Measurements from ENCODE around the gene ELF4.

The ELF4 gene

DNA sequence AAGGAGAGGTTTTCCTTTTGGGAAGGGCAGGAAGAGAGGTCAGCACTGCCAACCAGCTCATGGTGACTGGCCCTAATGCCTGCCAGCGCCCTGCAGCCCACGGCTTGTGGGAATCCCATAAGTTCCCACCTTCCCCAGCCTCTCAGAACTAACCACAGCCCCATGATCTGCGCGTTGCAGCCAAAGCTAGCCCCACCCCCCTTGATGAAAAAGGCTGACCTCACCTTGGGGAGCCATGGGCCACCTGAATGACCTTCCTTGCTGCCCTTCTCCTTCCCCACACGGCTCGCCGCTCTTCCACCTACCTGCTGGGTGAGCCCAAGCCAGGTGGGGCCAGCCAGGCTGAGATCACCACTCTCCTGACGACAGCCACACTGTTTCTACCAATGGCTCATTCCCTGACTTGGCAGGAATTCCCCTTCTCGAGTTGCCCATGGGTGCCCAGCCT lies 3.9 kb upstream of the ELF4 start:
- DNase-seq = no peak

- DNase-seq = no peak
Measured at GRCh38 chrX:130111220-130112154, 1.2 kb upstream of the ELF4 start.

DNA sequence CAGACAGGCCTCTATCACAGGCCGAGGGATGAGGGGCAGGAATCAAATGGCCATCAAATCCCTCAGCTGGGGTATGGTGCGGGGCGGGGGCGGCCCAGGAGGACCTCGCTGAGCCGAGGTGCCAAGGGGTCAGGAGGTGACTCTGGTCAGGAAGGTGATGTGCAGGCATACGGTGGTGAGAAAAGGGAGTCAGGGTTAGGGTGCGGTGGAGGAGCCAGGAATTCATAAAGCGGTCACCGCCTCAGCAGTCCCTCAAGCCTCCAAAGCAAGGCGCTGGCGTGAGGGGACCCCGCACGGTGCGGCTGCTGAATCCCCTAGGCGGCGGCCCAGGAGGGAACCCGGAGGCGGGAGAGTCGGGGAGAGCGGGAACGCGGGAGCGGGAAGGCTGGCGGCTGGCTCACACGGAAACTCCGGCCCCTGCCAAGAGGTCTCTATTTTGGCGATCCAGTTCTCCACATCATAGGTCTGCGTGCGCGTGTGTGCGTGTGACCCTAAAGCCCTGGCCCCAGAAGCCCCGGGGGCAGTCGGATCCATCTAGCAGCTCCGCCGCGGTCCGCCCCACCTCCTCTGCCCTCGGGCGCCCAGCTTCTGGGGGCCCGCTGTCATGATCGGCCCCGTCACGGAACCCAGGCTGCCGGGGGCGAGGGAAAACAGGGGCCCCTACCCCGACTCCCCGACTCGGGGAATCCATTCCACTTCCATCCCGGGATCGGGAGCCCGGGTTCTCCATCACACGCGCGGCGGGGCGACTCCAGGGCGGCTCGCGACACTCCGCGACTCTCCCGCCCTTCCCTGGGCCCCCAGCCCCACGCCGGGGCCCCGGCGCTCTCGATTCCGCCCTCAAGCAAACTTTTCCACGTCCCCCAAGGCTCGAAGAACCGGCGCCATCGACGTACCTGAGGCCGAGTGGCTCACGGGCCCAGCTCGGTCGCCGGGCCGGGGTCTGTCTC lies 593 bp downstream of the ELF4 start:
- DNase-seq = no peak

GRCh38 chrX:130108647-130109428 lies 1.5 kb downstream of the ELF4 start:
- no peak for DNase-seq

- DNase-seq = no peak
Measured at GRCh38 chrX:130106071-130106470, 4.2 kb downstream of the ELF4 start.

- DNase-seq = no peak
Measured at GRCh38 chrX:130105244-130105643, 5.1 kb downstream of the ELF4 start.

- no peak for DNase-seq
Measured at GRCh38 chrX:130103605-130104004, 6.7 kb downstream of the ELF4 start.

- DNase-seq = no peak
Measured at GRCh38 chrX:130100180-130100579, 10.1 kb downstream of the ELF4 start.

- no peak for DNase-seq
Measured at GRCh38 chrX:130098210-130098552, 12.1 kb downstream of the ELF4 start.

DNA sequence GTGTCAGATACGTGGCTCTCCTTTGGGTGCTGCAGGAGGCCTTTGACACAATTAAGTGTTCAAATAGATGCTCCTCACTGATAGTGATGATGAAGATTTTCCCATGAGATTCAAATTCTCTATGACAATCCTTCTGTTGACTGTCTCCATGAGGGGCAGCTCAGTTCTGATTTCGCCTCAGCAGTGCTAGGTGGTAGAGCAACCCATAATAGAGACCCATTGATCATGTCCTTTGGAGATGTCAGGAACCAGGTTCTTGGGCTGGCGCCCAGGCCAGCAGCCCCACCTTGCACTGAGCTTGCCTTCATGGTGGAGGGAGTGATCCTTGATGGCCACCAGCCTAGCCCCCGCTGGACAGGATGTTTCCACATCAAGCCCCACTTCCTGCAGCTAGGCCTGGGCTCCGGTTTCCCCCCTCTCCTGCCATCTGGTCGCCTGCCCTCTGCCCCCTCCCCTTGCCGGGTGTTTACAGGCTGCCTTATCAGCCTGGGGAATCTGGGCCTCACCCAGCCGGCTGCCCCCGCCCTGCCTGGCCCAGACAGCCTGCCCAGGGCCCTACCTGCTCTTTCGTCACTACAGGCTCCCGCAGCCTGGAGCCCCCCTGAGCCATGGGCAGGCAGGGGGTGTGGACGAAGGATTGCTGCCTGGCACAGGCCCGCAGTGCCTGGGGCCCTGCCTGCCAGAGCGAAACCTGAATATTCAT lies 12.6 kb downstream of the ELF4 start:
- no peak for DNase-seq

- no peak for DNase-seq
Measured at GRCh38 chrX:130095249-130096030, 14.9 kb downstream of the ELF4 start.

- no peak for DNase-seq
Measured at GRCh38 chrX:130094696-130095095, 15.6 kb downstream of the ELF4 start.

GRCh38 chrX:130093271-130093670 lies 17.0 kb downstream of the ELF4 start:
- no peak for DNase-seq

GRCh38 chrX:130091980-130092522 lies 18.2 kb downstream of the ELF4 start:
- DNase-seq = no peak

- DNase-seq = no peak
Measured at GRCh38 chrX:130090364-130090763, 19.9 kb downstream of the ELF4 start.

- peak; percentile 55 for DNase-seq
Measured at GRCh38 chrX:130086447-130087206, 23.7 kb downstream of the ELF4 start.

- no peak for DNase-seq
Measured at GRCh38 chrX:130085551-130086446, 24.5 kb downstream of the ELF4 start.

- no peak for DNase-seq
Measured at GRCh38 chrX:130084631-130085237, 25.6 kb downstream of the ELF4 start.
